Measurements from ENCODE around the gene LGALSL. TPM values are rescaled to one million over a fixed set of nuclear protein-coding genes. Genes with fewer than 3 reads are reported as not detected.

LGALSL gene
- total RNA-seq, 2 donors from 2014 or later: 1.3 to 8.6 TPM

- H3K27me3 ChIP-seq: no peaks in the 10 kb centered on the region
- 91 to 94% methylated on average over 1 of the region's 1 CpG for WGBS, 2 donors
- ATAC-seq: no peak
- no peaks in the 10 kb centered on the region for H3K9me3 ChIP-seq
- TF ChIP-seq, protein P1, sequence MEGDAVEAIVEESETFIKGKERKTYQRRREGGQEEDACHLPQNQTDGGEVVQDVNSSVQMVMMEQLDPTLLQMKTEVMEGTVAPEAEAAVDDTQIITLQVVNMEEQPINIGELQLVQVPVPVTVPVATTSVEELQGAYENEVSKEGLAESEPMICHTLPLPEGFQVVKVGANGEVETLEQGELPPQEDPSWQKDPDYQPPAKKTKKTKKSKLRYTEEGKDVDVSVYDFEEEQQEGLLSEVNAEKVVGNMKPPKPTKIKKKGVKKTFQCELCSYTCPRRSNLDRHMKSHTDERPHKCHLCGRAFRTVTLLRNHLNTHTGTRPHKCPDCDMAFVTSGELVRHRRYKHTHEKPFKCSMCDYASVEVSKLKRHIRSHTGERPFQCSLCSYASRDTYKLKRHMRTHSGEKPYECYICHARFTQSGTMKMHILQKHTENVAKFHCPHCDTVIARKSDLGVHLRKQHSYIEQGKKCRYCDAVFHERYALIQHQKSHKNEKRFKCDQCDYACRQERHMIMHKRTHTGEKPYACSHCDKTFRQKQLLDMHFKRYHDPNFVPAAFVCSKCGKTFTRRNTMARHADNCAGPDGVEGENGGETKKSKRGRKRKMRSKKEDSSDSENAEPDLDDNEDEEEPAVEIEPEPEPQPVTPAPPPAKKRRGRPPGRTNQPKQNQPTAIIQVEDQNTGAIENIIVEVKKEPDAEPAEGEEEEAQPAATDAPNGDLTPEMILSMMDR (IDR thresholded peaks at IDR 0.05): no peak
- TF ChIP-seq POLR2A (IDR thresholded peaks at IDR 0.05): no peak
- H3K4me1 ChIP-seq: no peaks in the 10 kb centered on the region
- DNase-seq: no peak
- intact Hi-C loops (cut with DNase I): no loop called here
- H3K27ac ChIP-seq: no peak overlapping the region
- H3K4me3 ChIP-seq: no peak overlapping the region
- no peaks in the 10 kb centered on the region for H3K36me3 ChIP-seq (replicated peaks in 1 of 2; ENCODE audit: insufficient read depth in 1 of 2, low read depth in 2 of 2)
These were observed 43.3 kb upstream of the LGALSL start for GRCh38 chr2:64410671-64411070.

DNA sequence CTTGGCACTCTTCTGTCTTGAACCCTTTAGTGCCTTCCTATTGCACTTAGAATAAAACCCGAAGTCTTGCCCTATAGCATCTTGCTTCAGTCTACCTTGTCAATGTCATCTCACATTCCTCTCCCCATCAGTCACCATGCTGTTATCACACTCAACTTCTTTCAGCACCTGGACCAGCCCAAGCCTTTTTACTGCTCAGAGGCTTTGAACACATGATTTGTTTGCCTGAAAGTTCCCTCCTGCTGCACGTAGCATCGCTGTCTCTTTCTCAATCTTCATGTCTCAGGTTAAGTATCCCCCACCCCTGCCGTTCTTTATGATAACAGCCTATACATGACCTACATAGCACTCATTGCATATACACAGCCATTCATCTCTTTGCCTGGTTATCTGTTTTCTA, 41.3 kb upstream of the LGALSL start:
- no peak for ATAC-seq
- no peaks in the 10 kb centered on the region for H3K4me1 ChIP-seq
- H3K27me3 ChIP-seq: no peaks in the 10 kb centered on the region
- TF ChIP-seq, protein P1 (IDR thresholded peaks at IDR 0.05): no peak
- TF ChIP-seq POLR2A (IDR thresholded peaks at IDR 0.05): no peak
- H3K4me3 ChIP-seq: no peak overlapping the region
- 82 to 90% methylated on average over 4 of the region's 4 CpGs for WGBS, 2 donors
- intact Hi-C loops (cut with DNase I): no loop called here
- no peak for DNase-seq
- no peak overlapping the region for H3K27ac ChIP-seq
- no peaks in the 10 kb centered on the region for H3K36me3 ChIP-seq (replicated peaks in 1 of 2; ENCODE audit: insufficient read depth in 1 of 2, low read depth in 2 of 2)
- no peaks in the 10 kb centered on the region for H3K9me3 ChIP-seq

GRCh38 chr2:64414736-64415435, 39.1 kb upstream of the LGALSL start:
- no peaks in the 10 kb centered on the region for H3K4me1 ChIP-seq
- H3K27ac ChIP-seq: no peak overlapping the region
- no peak for TF ChIP-seq POLR2A (IDR thresholded peaks at IDR 0.05)
- TF ChIP-seq, protein P1 (IDR thresholded peaks at IDR 0.05): no peak
- intact Hi-C loops (cut with DNase I): no loop called here
- WGBS, 2 donors: 90 to 94% methylated on average over 7 of the region's 7 CpGs
- H3K9me3 ChIP-seq: no peaks in the 10 kb centered on the region
- no peaks in the 10 kb centered on the region for H3K36me3 ChIP-seq (replicated peaks in 1 of 2; ENCODE audit: insufficient read depth in 1 of 2, low read depth in 2 of 2)
- DNase-seq (no peak), ATAC-seq (no peak)
- no peak overlapping the region for H3K4me3 ChIP-seq
- H3K27me3 ChIP-seq: no peaks in the 10 kb centered on the region

DNA sequence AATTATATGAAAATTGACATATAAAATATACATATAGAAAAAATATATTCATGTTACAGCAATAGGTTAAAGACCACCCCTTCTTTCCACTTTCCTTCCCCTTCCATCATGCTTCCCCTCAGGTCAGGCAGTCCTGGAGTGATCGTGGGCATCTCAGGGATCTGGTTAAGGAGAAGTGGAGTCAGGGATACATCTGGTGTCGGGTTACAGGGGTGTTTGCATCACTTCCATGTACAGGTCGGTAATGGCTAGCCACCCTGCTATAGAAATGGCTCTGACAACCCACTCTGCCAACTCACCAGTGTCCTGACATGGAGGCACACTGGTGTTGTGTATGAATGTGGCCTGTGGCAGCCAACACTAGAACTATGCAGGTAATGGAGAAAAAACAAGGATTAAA, 36.3 kb upstream of the LGALSL start:
- no peaks in the 10 kb centered on the region for H3K27me3 ChIP-seq
- WGBS, 2 donors: 86 to 91% methylated on average over 3 of the region's 3 CpGs
- no peaks in the 10 kb centered on the region for H3K9me3 ChIP-seq
- H3K36me3 ChIP-seq (replicated peaks in 1 of 2; ENCODE audit: insufficient read depth in 1 of 2, low read depth in 2 of 2): no peaks in the 10 kb centered on the region
- no peak for ATAC-seq
- TF ChIP-seq, protein P1 (IDR thresholded peaks at IDR 0.05): no peak
- no peak for TF ChIP-seq POLR2A (IDR thresholded peaks at IDR 0.05)
- H3K4me1 ChIP-seq: no peaks in the 10 kb centered on the region
- DNase-seq: no peak
- intact Hi-C loops (cut with DNase I): no loop called here
- no peak overlapping the region for H3K27ac ChIP-seq
- H3K4me3 ChIP-seq: no peak overlapping the region

DNA sequence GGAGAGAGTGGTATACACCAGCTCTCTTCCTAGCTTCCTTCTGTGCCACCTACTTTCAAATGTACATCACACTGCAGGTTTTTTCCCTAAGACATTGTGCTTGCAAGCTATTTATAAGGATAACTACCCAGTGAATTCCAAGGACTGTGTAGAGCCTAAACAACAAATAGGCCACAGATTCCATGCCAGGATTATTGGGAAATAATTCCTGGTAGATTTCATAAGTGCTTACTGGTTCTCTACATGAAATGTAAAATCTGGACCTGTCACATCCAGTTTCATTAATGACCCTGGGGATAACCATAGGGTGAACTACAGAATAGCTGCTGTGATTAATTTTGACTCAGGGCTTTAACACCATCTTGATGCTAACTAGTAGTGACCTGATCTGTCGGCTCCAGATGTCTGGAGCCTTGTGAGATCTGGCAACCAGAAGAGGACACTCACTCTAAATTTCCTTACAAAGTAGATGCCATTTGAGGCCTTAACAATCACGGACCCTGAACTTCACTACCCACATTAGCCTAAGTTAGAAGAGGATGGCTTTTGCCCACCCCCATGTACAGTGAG, 34.3 kb upstream of the LGALSL start:
- no peaks in the 10 kb centered on the region for H3K4me1 ChIP-seq
- 81 to 94% methylated on average over 2 of the region's 2 CpGs for WGBS, 2 donors
- intact Hi-C loops (cut with DNase I): no loop called here
- no peak overlapping the region for H3K27ac ChIP-seq
- no peak overlapping the region for H3K4me3 ChIP-seq
- ATAC-seq (no peak), DNase-seq (no peak)
- H3K9me3 ChIP-seq: no peaks in the 10 kb centered on the region
- TF ChIP-seq, protein P1 (IDR thresholded peaks at IDR 0.05): no peak
- TF ChIP-seq POLR2A (IDR thresholded peaks at IDR 0.05): no peak
- no peaks in the 10 kb centered on the region for H3K36me3 ChIP-seq (replicated peaks in 1 of 2; ENCODE audit: insufficient read depth in 1 of 2, low read depth in 2 of 2)
- H3K27me3 ChIP-seq: no peaks in the 10 kb centered on the region
